Measurements from ENCODE around the gene AMFR.

AMFR gene

DNA sequence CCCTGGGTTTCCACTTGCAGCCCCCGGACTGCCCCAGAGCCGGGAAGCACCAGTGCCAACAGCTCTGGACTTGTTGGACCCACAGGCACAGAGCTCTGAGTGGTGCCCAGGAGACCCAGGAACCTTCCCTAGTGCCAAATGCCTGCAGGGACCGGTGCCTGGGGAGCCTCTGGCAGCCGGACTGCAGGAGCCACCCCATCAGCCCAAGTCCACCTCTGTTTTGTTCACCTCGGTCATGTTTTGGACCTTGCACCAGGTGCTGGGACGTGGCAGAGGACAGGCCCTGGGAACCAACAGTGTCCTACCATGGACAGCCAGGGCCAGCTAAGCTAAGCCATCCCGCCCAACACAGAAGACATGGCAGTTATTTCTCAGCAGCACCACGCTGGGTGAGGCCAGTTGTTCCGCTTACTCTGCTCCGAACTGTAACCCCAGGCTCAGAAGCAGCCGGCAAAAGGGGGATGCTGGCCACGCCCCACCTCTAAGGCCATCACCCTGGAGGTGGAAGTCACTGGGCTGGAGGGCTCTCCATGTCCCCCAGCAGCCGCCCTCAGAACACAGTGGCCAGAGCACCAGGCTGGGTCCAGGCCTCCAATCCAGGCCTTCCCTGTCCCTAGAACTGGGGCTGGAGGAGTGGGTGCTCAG lies 79.8 kb downstream of the AMFR start:
- no peak for DNase-seq

DNA sequence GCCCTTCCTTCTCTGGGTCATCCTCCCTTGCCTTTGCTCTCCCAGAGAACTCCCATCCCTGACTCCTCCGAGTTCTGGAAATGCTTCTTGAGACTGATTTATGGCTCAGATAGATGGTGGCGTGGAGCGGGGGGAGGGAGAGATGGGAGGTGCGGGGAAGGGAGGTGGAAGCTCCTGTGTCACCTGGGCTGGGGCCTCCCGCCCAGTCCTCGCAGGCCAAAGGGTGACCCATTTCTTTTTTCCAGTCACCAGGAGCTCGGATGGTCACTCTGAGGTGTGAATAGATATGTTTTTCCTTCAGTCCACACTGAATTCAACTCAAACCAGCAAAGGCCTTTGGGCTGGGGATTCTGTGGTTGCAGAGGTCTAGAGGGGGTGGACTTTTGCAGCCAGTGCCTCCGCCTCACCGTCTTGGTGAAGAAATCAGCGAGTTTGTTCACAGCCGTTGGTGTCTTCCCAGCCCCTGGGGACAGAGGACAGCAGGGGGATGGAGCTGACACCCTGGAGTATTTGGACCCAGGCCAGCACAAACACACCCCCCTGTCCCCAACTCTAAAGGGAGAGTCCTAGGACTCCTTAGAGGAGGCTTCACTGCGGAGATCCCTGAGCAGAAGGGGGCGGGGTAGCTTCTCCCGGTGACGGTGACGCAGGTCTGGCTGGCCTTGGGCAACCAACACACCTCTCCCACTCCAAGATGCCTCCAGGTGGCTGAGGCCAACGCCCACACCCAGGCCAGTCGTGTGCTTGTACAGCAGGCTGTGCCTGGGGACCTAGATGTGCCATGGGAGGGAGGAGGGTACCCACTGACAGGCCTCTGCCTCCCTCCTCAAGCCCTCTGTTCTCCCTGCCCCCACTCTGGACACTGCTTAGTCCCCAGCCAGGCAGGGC lies 80.6 kb downstream of the AMFR start:
- no peak for DNase-seq

GRCh38 chr16:56343661-56344517 lies 81.5 kb downstream of the AMFR start:
- no peak for DNase-seq

DNA sequence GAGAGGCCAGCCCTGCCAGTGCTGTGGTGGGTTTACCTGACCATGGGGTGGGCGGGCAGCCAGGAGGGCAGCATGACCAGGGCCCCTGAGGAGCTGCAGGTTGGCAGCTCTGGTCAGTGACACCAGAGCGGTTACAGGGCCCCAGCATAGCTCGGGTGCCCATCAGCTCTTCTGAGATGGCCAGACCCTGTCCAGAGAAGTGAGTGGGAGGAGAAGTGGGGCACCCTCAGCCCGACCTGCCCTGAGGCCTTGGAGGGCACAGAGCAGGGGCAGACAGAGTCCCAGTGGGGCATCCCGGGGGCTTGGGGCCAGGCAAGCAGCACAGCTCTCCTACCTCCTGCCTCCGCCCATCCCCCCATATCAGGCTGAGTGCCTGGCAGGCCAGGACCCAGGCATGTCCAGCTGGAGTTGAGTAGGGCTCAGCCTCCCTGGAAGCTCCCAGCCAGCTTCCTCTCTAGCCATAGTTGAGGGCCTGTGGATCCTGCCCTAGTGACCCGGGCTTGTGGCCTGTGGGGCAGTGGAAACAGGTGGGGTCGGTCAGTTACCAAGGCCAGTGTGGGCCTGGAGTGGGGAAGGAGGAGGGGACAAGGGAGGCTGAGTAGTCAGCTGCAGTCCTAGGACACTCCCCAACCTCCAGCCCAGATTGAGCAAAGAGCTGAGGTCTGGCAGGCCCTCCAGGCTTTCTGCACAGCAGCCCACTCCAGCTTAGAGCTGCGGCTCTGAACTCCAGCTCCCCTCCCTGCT lies 83.5 kb downstream of the AMFR start:
- no peak for DNase-seq

- no peak for DNase-seq
These were observed 84.4 kb downstream of the AMFR start for GRCh38 chr16:56340864-56341365.

DNA sequence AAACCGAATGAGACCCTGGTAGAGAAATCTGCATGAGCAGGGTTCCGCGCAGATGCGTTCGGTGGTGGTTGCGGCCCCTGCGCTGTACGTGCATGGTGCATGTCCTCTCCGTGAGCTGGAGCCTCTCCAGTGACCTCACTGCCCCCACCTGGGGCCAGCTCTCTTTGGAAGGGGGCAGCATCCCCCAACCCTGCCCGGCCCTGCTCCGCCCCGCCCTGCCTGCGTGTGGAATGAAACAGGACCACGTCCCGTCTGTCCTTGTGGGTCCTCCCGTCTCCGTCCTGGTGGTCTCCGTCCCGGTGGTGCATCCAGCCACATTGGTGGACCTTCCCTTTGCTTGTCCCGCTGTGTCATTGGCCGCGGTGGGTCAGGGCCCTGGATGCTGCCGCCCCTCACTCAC lies 84.9 kb downstream of the AMFR start:
- no peak for DNase-seq

DNA sequence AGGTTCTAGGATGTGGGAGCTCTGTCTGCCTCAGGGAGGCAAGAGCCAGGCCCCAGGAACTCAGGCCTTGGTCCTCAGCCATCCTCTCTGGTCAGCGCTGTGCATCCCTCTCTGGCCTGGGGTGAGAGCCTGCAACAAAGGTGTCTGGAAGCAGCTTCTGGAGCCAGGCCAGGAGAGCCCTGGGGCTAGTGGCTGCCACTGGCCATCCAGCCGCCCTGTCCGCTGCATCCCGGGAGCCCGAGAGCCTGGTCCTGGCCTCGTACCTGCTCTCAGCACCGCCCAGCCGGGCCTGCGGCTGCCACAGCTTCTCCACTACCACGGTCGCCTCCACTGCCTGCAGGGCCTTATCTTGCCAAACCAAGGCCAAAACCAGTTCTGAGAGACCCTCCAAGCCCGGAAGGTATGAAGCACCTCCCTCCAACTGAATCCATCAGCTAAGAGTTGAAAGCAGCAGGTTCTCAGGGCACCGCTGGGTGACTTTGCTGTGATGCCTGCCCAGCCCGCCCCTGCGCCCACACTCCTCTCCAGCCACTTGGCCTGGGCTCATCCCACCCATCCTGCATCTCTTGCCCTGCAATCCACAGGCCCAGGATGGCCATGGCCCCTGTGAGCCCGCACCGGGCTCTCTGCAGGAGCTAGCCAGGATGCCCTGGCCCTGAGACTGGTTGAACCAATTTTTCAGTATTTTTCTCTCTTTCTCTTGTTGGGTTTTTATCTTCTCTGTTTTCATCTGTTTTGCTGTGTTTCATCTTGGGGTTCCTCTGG lies 85.7 kb downstream of the AMFR start:
- DNase-seq = no peak

- DNase-seq = no peak
These were observed 86.6 kb downstream of the AMFR start for GRCh38 chr16:56338566-56339318.

DNA sequence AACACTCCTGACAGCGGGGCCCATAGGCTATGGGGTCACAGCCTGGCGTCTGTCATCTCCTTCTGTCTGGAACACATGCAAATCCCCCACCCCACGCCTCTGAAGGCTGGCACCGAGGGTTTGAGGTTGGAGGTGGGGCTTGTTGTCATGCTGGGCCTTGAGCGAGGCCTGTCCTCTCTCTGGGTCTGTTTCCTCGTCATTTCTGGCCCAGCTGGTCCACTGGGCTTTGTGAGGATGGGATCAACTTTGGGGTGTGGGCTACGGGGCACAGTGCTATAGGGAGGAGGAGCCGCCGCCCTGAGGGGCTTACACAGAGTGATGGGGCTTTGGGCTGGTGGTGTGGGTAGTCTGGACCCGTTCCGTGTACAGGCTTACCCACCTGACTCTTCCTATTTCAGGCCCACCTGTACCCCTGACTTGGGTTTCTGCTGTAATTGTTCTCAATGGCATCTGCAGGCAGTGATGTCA lies 87.5 kb downstream of the AMFR start:
- no peak for DNase-seq

GRCh38 chr16:56337131-56337857 lies 88.1 kb downstream of the AMFR start:
- DNase-seq = no peak

GRCh38 chr16:56336711-56337110 lies 88.6 kb downstream of the AMFR start:
- DNase-seq = no peak

GRCh38 chr16:56336071-56336688 lies 89.2 kb downstream of the AMFR start:
- no peak for DNase-seq

DNA sequence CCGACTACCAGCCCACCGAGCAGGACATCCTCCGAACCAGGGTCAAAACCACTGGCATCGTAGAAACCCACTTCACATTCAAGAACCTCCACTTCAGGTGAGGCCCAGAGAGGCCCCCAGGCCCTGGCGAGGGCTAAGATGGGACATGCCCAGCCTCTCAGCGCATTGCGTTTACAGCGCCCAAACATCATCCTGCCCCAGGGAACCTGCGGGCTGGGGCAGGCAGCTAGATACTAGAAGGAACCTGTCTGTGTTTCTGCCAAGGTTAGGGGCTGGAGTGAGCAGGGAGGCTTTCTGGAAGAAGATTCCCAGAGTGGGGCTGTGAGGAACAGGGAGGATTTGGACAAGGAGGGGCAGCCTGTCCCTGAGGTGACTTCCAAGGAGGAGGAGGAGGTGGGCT lies 90.6 kb downstream of the AMFR start:
- DNase-seq = no peak

DNA sequence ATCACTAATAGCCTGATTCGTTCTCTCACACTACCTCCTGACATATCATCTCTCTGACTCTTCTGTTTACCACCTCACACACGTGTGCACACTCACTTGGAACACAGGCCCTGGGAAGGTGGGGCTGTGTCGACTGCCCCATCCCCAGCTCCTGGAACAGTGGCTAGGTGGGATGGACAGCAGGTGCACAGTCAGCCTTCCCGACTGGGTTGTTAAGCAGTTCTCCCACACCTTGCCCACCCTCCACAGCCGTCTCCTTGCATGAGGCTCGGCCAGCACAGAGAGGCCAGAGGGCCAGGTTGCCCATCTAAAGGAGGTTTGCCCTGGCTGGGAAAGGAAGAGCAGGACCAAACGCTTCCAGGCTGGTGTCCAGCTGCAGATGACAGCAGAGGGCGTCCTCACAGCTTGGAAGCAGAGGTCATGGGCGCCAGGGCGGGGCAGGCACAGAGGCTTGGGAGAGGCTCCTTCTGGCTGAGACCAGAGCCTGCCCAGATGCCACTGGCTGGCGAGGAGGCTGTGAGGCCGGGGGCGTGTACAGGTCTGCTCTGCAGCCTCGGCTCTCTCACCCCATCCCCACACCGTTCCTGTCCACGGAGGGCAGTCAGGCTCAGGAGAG lies 92.8 kb downstream of the AMFR start:
- DNase-seq = no peak

DNA sequence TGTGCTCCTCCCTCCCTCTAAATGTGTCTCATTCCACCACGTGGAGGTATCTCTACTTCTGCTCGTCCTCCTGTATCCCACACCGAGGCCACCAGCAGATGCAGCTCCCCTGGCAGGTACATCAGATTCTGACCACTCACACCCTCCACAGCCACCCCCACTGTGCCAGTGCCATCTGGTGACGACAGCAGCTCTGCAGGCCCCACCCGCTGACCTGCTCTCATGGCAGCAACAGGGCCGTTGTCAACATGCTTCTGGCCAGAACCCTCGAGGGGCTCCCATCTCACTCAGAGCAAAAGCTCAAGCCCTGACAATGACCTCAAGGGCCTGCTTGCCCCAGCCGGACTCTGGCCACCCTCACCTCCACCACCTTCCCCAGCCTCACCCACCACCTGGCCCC lies 93.4 kb downstream of the AMFR start:
- no peak for DNase-seq

GRCh38 chr16:56331399-56331798 lies 93.9 kb downstream of the AMFR start:
- no peak for DNase-seq

DNA sequence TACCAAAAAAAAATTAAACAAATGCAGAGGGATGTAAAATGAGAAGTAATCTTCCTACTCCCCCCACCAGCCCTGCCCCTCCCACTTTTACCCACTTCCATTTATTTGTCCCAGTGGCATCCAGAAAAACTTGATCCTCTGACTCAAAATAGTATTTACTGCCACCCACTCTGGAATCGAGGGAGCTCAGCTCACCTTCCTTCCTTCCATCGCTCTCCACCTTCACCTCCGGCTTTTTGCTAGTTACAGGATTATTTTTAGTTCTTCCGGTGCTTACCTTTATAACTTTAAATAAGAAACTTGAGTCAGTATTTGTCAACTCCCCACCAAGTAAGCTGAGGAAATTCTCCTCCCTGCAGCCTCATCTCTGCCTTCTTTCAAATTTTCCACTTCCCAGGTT lies 94.9 kb downstream of the AMFR start:
- no peak for DNase-seq

- no peak for DNase-seq
These were observed 95.5 kb downstream of the AMFR start for GRCh38 chr16:56329887-56330286.

Data from NCI-H1417 treated with DMSO at 0.1 percent for 48 hours (cell line).